Right atrium auricular region (tissue), 2 donors: ENCODE measurements around the gene TTC28. TPM values are rescaled to one million over a fixed set of nuclear protein-coding genes. Genes with fewer than 3 reads are reported as not detected.
"Not testable (repeated sequence)": the region's sequence is repeated elsewhere in the genome, so short reads cannot be mapped to it uniquely, and the experiment has no call there.

Experiments
- DNase-seq: peaks from one replicate; pipeline ENCODE4 v3.0.0-alpha.2; 2019; ENCODE audit warnings: low spot score
- H3K27ac ChIP-seq, 2 donors: fragments of 200-600 bp; sonication (generic); 1 replicate in 1 of 2; 2 replicates in 1 of 2; pipeline ENCODE4 v1.5.1; 2016 to 2019
- H3K27me3 ChIP-seq, 2 donors: fragments of 200-600 bp; sonication (generic); one replicate each; pipeline versions ENCODE4 v1.5.1 to v1.6.0; 2017 to 2019
- H3K36me3 ChIP-seq: fragments of 200-600 bp; sonication (generic); one replicate; pipeline ENCODE4 v1.5.1; 2016
- H3K4me1 ChIP-seq, 2 donors: fragments of 200-600 bp; sonication (generic); one replicate each; pipeline versions ENCODE4 v1.5.1 to v1.6.0; 2017 to 2019
- H3K4me3 ChIP-seq, 2 donors: fragments of 200-600 bp; sonication (generic); 1 replicate in 1 of 2; 2 replicates in 1 of 2; pipeline ENCODE4 v1.5.1; 2017 to 2019; ENCODE audit warnings: mild to moderate bottlenecking in 1 of 2, moderate library complexity in 1 of 2
- H3K9me3 ChIP-seq, 2 donors: fragments of 200-600 bp; sonication (generic); one replicate each; pipeline ENCODE4 v1.5.1; 2019
- total RNA-seq, 2 donors: library from RNA; depleted of rRNA; stranded (reverse); fragments of >200 nt; gene quantifications; one replicate each; pipeline ENCODE4 v1.1.0, GENCODE V29; 2016
- TF ChIP-seq, protein P1 (sequence below), 2 donors: fragments of 200-600 bp; sonication (generic); IDR thresholded peaks; one replicate each; pipeline ENCODE4 v1.5.1; 2019; ENCODE audit warnings: antibody characterized with exemption in 2 of 2

The TTC28 gene
- total RNA-seq, 2 donors from 2014 or later = 22.1 to 22.3 TPM

DNA sequence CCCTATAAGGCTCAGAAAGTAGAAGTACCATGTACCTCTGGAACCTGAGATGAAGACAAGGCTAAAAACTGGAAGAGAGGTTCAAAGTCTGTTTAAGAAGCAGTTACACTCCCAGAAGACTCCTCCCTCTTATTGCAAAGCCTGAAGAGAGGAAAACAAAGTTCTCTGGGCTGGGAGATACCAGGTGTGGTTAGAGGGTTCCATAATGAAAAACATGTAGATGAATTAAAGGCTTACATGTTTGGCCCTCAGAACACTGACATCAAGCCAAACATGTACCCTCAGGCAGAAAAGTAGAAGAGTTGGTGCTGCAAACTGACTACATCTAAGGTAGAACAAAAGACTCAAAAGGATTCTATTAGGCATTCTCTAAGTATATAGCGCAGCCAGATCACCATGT lies 205.3 kb downstream of the TTC28 start:
- Histone ChIP-seq H3K4me1 (no peaks in the 10 kb centered on the region), H3K4me3 (no peak overlapping the region), H3K36me3 (no peaks in the 10 kb centered on the region), H3K9me3 (no peaks in the 10 kb centered on the region), H3K27me3 (no peaks in the 10 kb centered on the region), H3K27ac (no peak overlapping the region)
- DNase-seq = no peak
- TF ChIP-seq, protein P1, sequence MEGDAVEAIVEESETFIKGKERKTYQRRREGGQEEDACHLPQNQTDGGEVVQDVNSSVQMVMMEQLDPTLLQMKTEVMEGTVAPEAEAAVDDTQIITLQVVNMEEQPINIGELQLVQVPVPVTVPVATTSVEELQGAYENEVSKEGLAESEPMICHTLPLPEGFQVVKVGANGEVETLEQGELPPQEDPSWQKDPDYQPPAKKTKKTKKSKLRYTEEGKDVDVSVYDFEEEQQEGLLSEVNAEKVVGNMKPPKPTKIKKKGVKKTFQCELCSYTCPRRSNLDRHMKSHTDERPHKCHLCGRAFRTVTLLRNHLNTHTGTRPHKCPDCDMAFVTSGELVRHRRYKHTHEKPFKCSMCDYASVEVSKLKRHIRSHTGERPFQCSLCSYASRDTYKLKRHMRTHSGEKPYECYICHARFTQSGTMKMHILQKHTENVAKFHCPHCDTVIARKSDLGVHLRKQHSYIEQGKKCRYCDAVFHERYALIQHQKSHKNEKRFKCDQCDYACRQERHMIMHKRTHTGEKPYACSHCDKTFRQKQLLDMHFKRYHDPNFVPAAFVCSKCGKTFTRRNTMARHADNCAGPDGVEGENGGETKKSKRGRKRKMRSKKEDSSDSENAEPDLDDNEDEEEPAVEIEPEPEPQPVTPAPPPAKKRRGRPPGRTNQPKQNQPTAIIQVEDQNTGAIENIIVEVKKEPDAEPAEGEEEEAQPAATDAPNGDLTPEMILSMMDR (IDR thresholded peaks at IDR 0.05) = no peak

DNA sequence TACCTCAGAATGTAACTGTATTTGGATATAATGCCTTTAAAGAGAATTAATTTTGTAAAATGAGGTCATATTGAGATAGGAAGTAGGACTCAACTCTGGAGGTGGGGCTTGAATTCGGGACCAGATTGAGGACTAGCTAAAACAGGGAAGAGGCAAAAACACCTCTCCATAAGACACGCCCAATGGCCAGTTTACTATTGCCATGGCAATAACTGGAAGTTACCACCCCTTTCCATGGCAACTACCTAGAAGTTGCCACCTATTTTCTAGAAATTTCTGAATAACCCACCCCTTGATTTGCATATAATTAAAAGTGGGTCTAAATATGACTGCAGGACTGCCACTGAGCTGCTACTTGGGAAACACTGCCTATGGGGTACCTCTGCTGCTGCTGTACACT lies 206.4 kb downstream of the TTC28 start:
- TF ChIP-seq, protein P1 (IDR thresholded peaks at IDR 0.05) = no peak
- no peak overlapping the region for H3K4me3 ChIP-seq
- no peak for DNase-seq
- no peaks in the 10 kb centered on the region for H3K36me3 ChIP-seq
- no peak overlapping the region for H3K27ac ChIP-seq
- H3K4me1 ChIP-seq = no peaks in the 10 kb centered on the region
- H3K9me3 ChIP-seq = no peaks in the 10 kb centered on the region
- H3K27me3 ChIP-seq = no peaks in the 10 kb centered on the region

DNA sequence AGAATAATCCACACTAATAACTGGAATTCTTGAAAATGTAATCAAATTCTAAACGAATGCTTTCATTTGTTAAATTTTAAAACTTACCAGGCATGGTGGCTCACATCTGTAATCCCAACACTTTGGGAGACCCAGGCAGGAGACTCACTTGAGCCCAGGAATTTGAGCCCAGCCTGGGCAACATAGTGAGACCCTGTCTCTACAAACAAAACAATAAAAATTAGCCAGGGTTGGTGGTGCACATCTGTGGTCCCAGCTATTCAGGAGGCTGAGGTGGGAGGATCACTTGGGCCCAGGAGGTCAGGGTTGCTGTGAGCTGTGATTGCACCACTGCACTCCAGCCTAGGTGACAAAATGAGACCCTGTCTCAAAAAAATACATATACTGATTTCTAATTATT lies 212.6 kb downstream of the TTC28 start:
- not testable (repeated sequence) for H3K36me3 ChIP-seq, H3K4me1 ChIP-seq, DNase-seq, H3K9me3 ChIP-seq, H3K27me3 ChIP-seq, H3K27ac ChIP-seq, H3K4me3 ChIP-seq

DNA sequence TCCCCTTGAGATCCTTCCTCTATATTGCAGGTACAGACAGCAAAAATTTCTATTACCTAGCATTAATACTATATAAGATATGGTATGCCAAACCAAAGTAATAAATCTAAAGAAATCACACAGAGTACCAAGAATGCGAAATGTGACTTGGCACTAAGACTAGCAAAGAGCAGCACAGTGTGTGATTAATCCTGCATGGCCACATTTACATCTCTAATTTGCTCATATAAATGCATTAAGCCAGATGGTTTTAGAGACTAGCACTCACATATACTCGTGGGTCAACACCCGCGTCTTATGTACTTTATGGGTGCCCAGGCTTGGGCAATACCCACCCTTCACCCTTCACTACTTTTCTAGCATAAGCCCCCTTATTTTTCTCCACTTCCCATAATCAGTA lies 213.2 kb downstream of the TTC28 start:
- DNase-seq = no peak
- Histone ChIP-seq H3K27ac (no peak overlapping the region), H3K27me3 (no peaks in the 10 kb centered on the region)

DNA sequence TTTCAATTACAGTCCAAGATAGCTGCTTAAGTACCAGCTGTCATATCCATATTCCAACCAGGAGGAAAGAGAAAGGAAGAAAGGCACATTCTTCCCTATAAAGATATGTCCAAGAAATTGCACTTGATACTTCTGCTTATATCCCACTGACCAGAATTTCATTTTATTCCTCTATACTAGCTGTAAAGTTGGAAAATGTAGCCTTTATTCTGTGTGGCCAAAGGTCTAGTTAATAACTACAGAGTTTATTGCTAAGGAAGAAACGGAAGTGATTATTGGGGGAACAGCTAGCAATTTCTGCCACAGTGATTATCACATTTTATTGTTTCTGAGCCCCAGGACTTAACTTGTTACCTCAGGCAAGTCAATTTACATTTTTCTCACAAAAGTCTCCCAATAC lies 213.8 kb downstream of the TTC28 start:
- H3K4me3 ChIP-seq = no peak overlapping the region
- TF ChIP-seq, protein P1 (IDR thresholded peaks at IDR 0.05) = no peak

More for the DNA sequence above, 213.2 kb downstream of the TTC28 start:
- Histone ChIP-seq H3K4me1 (peaks cover 0 to 4% of the 10 kb centered on the region in 2 donors), H3K9me3 (no peaks in the 10 kb centered on the region), H3K36me3 (no peaks in the 10 kb centered on the region), H3K4me3 (no peak overlapping the region)
- TF ChIP-seq, protein P1 (IDR thresholded peaks at IDR 0.05) = no peak

DNA sequence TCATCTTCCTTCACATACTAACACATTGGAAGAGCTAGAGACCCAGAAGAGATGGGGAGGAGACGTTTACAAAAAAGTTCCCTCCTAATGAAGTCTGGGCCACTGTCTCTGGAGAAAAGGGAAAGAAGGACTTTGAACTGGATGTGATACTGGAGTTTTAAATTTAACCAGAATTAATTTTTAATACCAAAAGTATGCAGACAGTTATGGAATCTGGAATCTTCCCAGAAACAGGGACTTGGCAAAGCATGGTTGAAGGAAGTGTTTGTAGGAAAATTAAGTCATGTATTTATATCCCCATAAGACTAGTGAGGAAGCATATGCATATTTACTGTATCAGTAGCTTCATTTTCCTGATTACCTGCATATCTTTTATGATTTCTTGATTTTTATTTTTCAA lies 215.5 kb downstream of the TTC28 start:
- H3K27ac ChIP-seq = no peak overlapping the region
- TF ChIP-seq, protein P1 (IDR thresholded peaks at IDR 0.05) = no peak
- DNase-seq = no peak
- peaks cover 0 to 4% of the 10 kb centered on the region in 2 donors for H3K4me1 ChIP-seq
- H3K36me3 ChIP-seq = no peaks in the 10 kb centered on the region
- no peaks in the 10 kb centered on the region for H3K27me3 ChIP-seq
- no peaks in the 10 kb centered on the region for H3K9me3 ChIP-seq
- H3K4me3 ChIP-seq = no peak overlapping the region

More for the DNA sequence above, 213.8 kb downstream of the TTC28 start:
- H3K27ac ChIP-seq = no peak overlapping the region
- no peaks in the 10 kb centered on the region for H3K9me3 ChIP-seq
- H3K36me3 ChIP-seq = no peaks in the 10 kb centered on the region
- H3K4me1 ChIP-seq = peaks cover 0 to 4% of the 10 kb centered on the region in 2 donors
- DNase-seq = no peak
- H3K27me3 ChIP-seq = no peaks in the 10 kb centered on the region

DNA sequence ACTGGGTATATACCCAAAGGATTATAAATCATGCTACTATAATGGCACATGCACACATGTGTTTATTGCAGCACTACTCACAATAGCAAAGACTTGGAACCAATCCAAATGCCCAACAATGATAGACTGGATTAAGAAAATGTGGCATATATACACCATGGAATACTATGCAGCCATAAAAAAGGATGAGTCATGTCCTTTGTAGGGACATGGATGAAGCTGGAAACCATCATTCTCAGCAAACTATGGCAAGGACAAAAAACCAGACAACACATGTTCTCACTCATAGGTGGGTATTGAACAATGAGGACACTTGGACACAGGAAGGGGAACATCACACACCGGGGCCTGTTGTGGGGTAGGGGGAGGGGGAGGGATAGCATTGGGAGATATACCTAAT lies 216.2 kb downstream of the TTC28 start:
- not testable (repeated sequence) for H3K4me3 ChIP-seq, H3K4me1 ChIP-seq, H3K36me3 ChIP-seq, H3K27me3 ChIP-seq, H3K27ac ChIP-seq, DNase-seq, H3K9me3 ChIP-seq
